ENCODE results near the gene ESPN. TPM values are rescaled to one million over a fixed set of nuclear protein-coding genes. Genes with fewer than 3 reads are reported as not detected.

ESPN gene
- total and polyA plus RNA-seq, 7 donors: 0.55 to 202 (median 86.5) TPM; not detected in 2

DNA sequence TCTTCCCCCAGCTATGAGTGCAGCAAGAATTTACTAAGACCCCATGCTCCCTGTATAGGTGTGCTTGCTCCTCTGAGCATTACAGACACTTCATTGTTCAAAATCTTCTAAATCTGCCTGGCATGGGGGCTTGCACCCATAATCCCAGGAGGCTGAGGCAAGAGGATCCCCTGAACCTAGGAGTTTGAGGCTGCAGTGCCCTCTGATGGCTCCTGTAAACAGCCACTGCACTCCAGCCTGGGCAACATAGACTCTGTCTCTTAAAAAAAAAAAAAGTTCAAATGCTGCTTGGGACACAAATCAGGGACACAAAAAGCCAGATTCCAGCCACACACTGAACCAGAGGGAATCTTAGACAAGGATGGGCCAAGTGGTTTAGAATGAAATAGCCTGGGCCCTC is 27.6 kb upstream of the ESPN start:
- no peak overlapping the region for H3K4me3 ChIP-seq
- peaks cover 0 to 16% (median 15%) of the 10 kb centered on the region in 4 donors for H3K4me1 ChIP-seq
- H3K27ac ChIP-seq: no peak overlapping the region
- no peaks in the 10 kb centered on the region for H3K27me3 ChIP-seq
- DNase-seq: no peak
- H3K36me3 ChIP-seq: no peaks in the 10 kb centered on the region
- intact Hi-C loops (cut with DNase I): loop anchor here (10.0 kb wide), 1 partner anchor 228 kb away; the partner anchor contains the start of gene THAP3
- no peaks in the 10 kb centered on the region for H3K9me3 ChIP-seq
- no peak for TF ChIP-seq POLR2A (IDR thresholded peaks at IDR 0.05)
- no peak for TF ChIP-seq EP300 (IDR thresholded peaks at IDR 0.05)
- no peak for TF ChIP-seq POLR2AphosphoS5 (IDR thresholded peaks at IDR 0.05)
- TF ChIP-seq, protein P1, sequence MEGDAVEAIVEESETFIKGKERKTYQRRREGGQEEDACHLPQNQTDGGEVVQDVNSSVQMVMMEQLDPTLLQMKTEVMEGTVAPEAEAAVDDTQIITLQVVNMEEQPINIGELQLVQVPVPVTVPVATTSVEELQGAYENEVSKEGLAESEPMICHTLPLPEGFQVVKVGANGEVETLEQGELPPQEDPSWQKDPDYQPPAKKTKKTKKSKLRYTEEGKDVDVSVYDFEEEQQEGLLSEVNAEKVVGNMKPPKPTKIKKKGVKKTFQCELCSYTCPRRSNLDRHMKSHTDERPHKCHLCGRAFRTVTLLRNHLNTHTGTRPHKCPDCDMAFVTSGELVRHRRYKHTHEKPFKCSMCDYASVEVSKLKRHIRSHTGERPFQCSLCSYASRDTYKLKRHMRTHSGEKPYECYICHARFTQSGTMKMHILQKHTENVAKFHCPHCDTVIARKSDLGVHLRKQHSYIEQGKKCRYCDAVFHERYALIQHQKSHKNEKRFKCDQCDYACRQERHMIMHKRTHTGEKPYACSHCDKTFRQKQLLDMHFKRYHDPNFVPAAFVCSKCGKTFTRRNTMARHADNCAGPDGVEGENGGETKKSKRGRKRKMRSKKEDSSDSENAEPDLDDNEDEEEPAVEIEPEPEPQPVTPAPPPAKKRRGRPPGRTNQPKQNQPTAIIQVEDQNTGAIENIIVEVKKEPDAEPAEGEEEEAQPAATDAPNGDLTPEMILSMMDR (IDR thresholded peaks at IDR 0.05): no peak

DNA sequence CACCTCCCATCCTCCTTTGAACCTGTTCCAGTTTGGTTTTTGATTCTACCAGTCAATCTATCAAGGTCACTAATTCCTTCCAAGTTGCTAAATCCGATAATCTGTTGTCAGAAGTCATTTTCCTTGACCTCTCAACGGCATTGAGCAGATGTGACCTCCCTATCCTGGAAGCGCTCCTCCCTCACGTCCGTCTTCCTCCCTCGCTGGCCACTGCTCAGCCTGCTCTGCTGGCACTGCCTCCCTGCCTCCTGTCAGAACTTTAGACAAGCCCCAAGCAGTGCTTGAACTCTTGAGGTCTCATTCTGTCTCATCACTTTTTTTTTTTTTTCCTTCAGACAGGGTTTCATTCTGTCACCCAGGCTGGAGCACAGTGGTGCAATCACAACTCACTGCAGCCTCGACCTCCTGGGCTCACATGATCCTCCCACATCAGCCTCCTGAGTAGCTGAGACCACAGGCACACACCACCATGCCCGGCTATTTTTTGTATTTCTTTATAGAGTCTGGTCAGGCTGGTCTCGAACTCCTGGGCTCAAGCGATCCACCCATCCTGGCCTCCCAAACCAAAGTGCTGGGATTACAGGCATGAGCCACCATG is 26.6 kb upstream of the ESPN start:
- 79 to 83% methylated on average over 10 of the region's 10 CpGs for WGBS, 2 donors
- TF ChIP-seq, protein P1 (IDR thresholded peaks at IDR 0.05): no peak
- TF ChIP-seq POLR2AphosphoS5 (IDR thresholded peaks at IDR 0.05) (no peak), EP300 (IDR thresholded peaks at IDR 0.05) (no peak), POLR2A (IDR thresholded peaks at IDR 0.05) (no peak)
- DNase-seq: no peak
- Histone ChIP-seq H3K36me3 (no peaks in the 10 kb centered on the region), H3K4me1 (peaks cover 0 to 7% (median 6%) of the 10 kb centered on the region in 4 donors), H3K27me3 (peaks cover 0 to 2% (median 0%) of the 10 kb centered on the region in 3 donors), H3K9me3 (no peaks in the 10 kb centered on the region), H3K4me3 (no peak overlapping the region), H3K27ac (no peak overlapping the region)
- intact Hi-C loops (cut with DNase I): loop anchor here (10.0 kb wide), 1 partner anchor 227 kb away; the partner anchor contains the start of gene THAP3

DNA sequence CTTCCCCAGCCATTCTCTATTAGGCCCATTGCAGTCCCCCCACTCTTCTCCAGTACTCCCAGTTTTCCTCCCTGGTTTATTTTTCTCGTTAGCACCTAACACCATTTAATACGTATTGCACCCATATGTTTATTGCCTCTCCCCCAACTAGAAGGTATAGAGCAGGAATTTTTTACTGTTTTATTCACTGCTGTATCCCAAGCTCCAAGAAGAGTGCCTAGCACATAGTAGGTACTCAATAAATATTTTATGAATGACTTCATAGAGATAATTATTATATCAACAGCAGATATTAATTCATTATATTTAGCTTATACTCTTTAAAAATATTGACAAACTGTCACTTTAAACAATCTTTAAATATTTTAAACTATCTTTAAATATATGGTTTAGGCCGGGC is 25.3 kb upstream of the ESPN start:
- intact Hi-C loops (cut with DNase I): loop anchor here (10.0 kb wide), 1 partner anchor 226 kb away; the partner anchor contains the start of gene THAP3

DNA sequence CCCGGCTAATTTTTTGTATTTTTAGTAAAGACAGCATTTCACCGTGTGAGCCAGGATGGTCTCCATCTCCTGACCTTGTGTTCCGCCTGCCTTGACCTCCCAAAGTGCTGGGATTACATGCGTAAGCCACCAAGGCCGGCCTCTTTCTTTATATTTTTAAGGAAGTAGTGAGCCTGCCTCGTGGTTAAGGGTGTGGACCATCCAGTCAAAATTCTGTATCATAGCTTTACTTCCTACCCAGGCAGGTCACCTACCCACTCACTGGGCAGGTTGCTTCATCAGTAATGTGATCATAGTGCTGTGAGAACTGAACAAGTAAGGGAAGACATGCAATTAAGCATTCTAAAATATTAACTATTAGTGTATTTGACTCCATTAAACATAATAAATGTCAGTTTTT is 22.9 kb upstream of the ESPN start:
- H3K27me3 ChIP-seq: peaks cover 0 to 2% (median 0%) of the 10 kb centered on the region in 3 donors
- H3K36me3 ChIP-seq: no peaks in the 10 kb centered on the region
- 47 to 60% methylated on average over 6 of the region's 6 CpGs for WGBS, 2 donors
- intact Hi-C loops (cut with DNase I): loop anchor here (5.0 kb wide), 1 partner anchor 154 kb away; no protein-coding TSS in a partner anchor
- no peak overlapping the region for H3K27ac ChIP-seq
- no peaks in the 10 kb centered on the region for H3K4me1 ChIP-seq
- H3K4me3 ChIP-seq: no peak overlapping the region
- TF ChIP-seq POLR2A (IDR thresholded peaks at IDR 0.05) (no peak), EP300 (IDR thresholded peaks at IDR 0.05) (no peak), POLR2AphosphoS5 (IDR thresholded peaks at IDR 0.05) (no peak)
- TF ChIP-seq, protein P1 (IDR thresholded peaks at IDR 0.05): no peak
- no peak for DNase-seq
- no peaks in the 10 kb centered on the region for H3K9me3 ChIP-seq

More for the DNA sequence above, 25.3 kb upstream of the ESPN start:
- no peak for DNase-seq
- no peaks in the 10 kb centered on the region for H3K9me3 ChIP-seq
- TF ChIP-seq EP300 (IDR thresholded peaks at IDR 0.05) (no peak), POLR2A (IDR thresholded peaks at IDR 0.05) (no peak), POLR2AphosphoS5 (IDR thresholded peaks at IDR 0.05) (no peak)
- TF ChIP-seq, protein P1 (IDR thresholded peaks at IDR 0.05): no peak
- peaks cover 0 to 2% (median 1%) of the 10 kb centered on the region in 4 donors for H3K4me1 ChIP-seq
- H3K4me3 ChIP-seq: no peak overlapping the region
- peaks cover 0 to 2% (median 0%) of the 10 kb centered on the region in 3 donors for H3K27me3 ChIP-seq
- H3K36me3 ChIP-seq: no peaks in the 10 kb centered on the region
- 90 to 93% methylated on average over 3 of the region's 3 CpGs for WGBS, 2 donors
- H3K27ac ChIP-seq: no peak overlapping the region

Data from sigmoid colon (tissue), 7 donors.